GM13977 (cell line): ENCODE results near the gene CACNA1B.
A peak's percentile ranks its signal among the peaks of the same experiment; 100 is the strongest.

Experiments
- DNase-seq: peaks from one replicate; pipeline ENCODE4 v3.0.0; 2012; ENCODE audit warnings: low spot score
- CTCF ChIP-seq: IDR thresholded peaks from 2 replicates; pipeline ENCODE4 v1.5.1; 2012; ENCODE audit warnings: mild to moderate bottlenecking, control low read depth; ENCODE audit not compliant: insufficient read depth; ENCODE audit errors: extremely low read depth, missing control alignments
- in situ Hi-C: fragments of 300-500 bp; cut with MboI; formaldehyde crosslinking; loops from one replicate; pipeline ENCODE4 v1.12.0; 2022; ENCODE audit warnings: low sequenced_read_pairs, low pct_unique_long_range_greater_than_20kb, mixed read lengths, inconsistent platforms; ENCODE audit not compliant: unreplicated experiment

Gene CACNA1B

GRCh38 chr9:137974746-137975526 lies 97.4 kb downstream of the CACNA1B start:
- no peak for TF ChIP-seq CTCF
- in situ Hi-C loops = no loop called here
- DNase-seq = no peak

- in situ Hi-C loops = no loop called here
- DNase-seq = no peak
- no peak for TF ChIP-seq CTCF
Measured at GRCh38 chr9:137975527-137975913, 97.9 kb downstream of the CACNA1B start.

GRCh38 chr9:137975936-137976565 lies 98.5 kb downstream of the CACNA1B start:
- no peak for TF ChIP-seq CTCF
- in situ Hi-C loops = no loop called here

GRCh38 chr9:137977571-137978261 lies 100.1 kb downstream of the CACNA1B start:
- TF ChIP-seq CTCF = no peak
- in situ Hi-C loops = no loop called here

More at GRCh38 chr9:137975936-137976565, 98.5 kb downstream of the CACNA1B start:
- DNase-seq = no peak

GRCh38 chr9:137978262-137978714 lies 100.7 kb downstream of the CACNA1B start:
- in situ Hi-C loops = no loop called here
- no peak for TF ChIP-seq CTCF
- peak; percentile 2 for DNase-seq

More at GRCh38 chr9:137977571-137978261, 100.1 kb downstream of the CACNA1B start:
- DNase-seq = no peak

GRCh38 chr9:137982200-137982599 lies 104.6 kb downstream of the CACNA1B start:
- no peak for TF ChIP-seq CTCF
- no peak for DNase-seq
- in situ Hi-C loops = no loop called here
